C4-2B (cell line): ENCODE results near the gene FGFR3.

Experiments
- H3K27ac ChIP-seq: fragments of 450-650 bp; 2 replicates; pipeline ENCODE4 v1.5.1; 2017
- ZFX ChIP-seq: fragments of 450-650 bp; IDR thresholded peaks from 2 replicates; pipeline ENCODE4 v1.6.1; 2017
- TF ChIP-seq, protein P1 (sequence below): fragments of 450-650 bp; conservative IDR thresholded peaks from 2 replicates; pipeline ENCODE4 v1.5.1; 2017; ENCODE audit warnings: mild to moderate bottlenecking

FGFR3 gene

DNA sequence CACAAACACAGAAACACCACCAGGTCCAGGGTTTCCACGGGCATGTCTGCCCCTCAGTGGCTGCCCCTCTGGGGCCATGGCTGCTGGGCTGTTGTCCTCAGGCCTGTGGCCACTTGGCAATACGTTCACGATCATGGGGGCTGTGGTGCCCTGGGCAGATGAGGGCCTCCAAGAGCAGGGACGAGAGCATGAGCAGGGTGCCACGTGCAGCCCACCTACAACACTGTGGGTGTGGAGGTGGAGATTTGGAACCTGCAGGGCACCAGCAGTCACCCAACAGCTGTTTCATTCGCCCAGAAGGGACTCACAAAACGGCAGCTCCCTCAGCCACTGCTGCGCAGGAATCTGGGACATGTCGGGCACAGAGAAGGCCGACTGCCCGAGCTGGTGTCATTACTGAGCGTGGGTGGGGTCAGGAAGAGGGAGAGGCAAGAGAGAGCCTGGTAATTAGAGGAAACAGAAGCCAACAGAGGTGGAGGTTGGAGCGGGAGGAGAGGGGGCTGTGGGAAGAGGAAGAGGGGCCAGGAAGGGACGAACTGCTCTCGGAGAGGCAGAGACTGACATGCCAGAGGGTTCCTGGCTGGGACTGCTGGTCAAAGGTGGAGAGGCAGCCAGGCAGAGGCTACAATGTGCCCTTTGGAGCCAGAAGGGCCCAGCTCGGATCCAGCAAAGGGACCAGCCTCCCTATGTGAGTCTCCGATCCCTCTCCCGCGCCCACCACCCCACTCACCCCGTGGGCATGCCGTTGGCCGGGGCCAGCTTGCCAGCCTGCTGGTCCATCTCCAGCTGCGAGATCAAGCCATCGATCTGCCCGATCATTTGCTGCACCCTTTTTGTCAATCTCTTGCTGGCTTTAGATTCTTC is 23.1 kb downstream of the FGFR3 start:
- H3K27ac ChIP-seq = no peak overlapping the region
- TF ChIP-seq, protein P1, sequence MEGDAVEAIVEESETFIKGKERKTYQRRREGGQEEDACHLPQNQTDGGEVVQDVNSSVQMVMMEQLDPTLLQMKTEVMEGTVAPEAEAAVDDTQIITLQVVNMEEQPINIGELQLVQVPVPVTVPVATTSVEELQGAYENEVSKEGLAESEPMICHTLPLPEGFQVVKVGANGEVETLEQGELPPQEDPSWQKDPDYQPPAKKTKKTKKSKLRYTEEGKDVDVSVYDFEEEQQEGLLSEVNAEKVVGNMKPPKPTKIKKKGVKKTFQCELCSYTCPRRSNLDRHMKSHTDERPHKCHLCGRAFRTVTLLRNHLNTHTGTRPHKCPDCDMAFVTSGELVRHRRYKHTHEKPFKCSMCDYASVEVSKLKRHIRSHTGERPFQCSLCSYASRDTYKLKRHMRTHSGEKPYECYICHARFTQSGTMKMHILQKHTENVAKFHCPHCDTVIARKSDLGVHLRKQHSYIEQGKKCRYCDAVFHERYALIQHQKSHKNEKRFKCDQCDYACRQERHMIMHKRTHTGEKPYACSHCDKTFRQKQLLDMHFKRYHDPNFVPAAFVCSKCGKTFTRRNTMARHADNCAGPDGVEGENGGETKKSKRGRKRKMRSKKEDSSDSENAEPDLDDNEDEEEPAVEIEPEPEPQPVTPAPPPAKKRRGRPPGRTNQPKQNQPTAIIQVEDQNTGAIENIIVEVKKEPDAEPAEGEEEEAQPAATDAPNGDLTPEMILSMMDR = no peak
- no peak for TF ChIP-seq ZFX

DNA sequence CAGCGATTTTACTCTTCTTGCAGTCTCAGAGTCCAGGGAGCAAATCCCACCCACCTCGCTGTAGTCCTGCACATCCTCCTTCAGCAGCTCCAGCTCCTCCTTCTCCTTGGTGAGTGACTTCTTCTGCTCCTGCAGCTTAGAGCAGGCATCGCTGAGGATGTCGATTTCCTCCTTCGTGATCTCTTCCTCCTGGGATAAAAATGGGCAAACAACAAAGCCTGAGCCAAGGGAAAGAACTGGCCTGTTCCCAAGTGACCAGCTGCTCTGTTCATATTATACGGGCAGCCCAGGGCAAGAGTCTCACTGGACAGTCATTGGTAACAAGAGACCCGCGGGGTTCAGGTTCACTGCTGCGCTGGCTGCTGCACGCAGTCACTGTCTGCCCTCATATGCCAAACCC is 26.2 kb downstream of the FGFR3 start:
- H3K27ac ChIP-seq = peak overlapping the region; percentile 6; the same call in 1 of the 2 replicates
- TF ChIP-seq ZFX = no peak
- TF ChIP-seq, protein P1 = no peak

DNA sequence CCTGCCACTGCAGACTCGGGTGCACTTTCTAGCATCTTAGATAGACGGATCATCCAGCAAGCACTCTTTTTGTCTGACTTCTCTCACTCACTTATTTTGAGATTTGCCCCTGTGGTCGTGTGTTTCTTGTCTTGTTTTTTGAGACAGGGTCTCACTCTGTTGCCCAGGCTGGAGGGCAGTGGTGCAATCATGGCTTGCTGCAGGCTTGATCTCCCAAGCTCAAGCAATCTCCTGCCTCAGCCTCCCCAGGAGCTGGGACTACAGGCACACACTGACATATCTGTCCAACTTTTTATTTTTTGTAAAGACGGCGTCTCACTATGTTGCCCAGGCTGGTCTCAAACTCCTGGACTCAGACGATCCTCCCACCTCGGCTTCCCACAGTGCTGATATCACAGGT is 26.7 kb downstream of the FGFR3 start:
- H3K27ac ChIP-seq = peak overlapping the region; percentile 6; the same call in 1 of the 2 replicates
- TF ChIP-seq ZFX = no peak
- TF ChIP-seq, protein P1 = no peak

DNA sequence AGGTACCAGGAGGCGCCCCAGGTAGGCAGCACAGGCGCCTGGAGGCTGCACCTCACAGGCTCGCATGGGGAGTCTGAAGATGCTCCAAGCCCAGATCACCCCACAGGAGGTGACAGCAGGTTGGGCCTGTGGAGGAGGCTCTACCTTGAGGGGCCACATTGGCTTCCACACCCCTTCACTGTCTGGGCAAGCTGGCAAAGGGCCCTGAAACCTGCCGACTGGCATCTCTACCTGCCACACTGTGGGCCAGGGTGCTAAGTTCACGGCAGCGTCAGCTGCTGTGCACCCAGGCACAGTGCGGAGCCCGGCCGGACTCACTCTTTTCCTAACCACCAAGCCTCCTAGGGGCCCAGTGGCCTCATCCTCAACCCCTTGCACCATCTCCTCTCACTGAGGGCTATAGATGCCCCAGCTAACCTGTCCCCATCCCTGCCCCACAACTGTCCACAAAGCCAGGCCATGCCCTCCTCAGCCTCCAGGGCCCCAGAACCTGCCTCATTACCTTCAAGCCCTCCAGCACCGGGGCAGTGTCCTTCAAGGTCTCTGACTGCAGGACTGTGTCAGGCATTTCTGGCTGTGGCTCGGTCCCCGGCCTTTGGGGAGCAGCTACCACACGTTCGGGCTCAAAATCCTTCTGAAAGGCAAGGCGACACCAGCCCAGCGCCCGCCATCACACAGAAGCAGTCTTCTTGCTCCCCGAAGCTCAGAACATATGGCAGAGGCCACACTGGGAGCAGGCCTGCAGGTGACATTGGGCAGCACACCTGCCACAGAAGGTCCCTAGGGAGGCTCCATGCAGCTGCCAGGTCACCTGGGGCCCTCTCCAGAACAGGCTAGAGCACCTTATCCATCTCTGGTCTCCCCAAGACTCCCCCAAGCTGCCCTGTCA is 28.8 kb downstream of the FGFR3 start:
- no peak for TF ChIP-seq ZFX
- TF ChIP-seq, protein P1 = no peak
- H3K27ac ChIP-seq = no peak overlapping the region

DNA sequence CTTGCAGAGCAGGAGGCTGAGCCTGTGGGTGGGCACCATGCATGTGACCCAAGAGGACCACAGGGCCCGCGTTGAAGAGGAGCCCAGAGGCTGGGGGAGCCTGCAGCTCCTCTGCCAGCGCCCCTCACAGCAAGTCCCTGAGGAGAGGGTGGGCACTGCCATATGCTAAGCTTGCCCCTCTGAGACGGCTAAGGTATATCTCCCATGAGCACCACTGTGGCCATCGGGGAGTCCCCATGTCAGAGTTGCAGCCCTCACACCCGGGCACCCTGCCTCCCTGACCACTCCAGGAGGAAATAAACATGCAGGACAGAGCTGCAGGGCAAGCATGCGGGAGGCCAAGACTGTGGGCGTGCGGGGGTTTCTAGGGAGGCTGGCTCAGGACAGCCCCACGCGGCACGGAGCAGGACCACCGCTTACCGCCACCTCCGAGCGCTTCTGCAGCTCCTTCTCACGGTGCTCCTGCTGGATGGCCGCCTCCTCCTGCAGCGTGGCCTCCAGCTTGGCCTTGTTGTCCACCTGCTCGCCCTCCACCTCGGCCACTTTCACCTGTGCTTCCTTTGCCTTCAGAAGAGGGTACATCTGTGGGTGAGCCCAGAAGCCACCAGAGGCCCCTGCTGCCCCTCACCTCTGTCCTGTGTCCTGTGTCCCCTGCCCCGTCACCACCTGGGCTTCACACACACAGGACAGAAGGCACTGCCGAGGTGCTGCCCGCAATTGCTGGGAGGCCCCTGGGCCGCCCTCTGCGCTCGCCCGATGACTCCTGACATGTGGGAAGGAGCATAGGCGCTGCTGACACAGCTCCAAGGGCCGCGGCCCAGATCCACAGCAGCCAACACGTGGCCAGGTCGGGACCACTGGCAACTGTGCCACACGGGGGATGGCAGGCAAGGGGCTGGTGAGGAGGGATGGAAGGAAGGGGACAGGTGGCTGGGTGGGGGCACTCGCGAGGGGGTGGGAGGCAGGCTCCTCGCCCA is 29.8 kb downstream of the FGFR3 start:
- no peak overlapping the region for H3K27ac ChIP-seq
- TF ChIP-seq, protein P1 = no peak
- no peak for TF ChIP-seq ZFX

DNA sequence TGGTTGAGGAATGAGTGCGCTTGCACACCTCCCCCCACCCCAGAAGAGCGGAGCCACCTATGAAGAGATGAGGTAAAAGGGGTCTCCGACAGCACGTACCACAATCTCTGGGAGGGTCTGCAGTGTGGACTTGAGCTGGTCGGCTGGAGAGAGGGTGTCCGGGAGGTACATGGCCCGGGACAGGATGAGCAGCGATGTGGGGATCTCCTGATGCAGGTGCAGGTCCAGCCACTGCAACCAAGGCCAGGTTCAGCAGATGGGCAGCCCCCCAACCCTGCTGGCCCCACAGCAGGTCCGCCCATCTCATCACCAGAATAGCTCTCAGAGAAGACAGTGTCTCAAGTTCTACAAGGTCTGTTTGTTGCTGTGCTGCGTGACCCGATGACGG is 30.4 kb downstream of the FGFR3 start:
- no peak overlapping the region for H3K27ac ChIP-seq
- TF ChIP-seq ZFX = no peak
- TF ChIP-seq, protein P1 = no peak
